ENCODE results near the gene TNKS1BP1. TPM values are rescaled to one million over a fixed set of nuclear protein-coding genes. Genes with fewer than 3 reads are reported as not detected.

Gene TNKS1BP1
- total RNA-seq, 4 donors from 2014 or later, result 119 to 162 (median 137) TPM

- no peak for TF ChIP-seq CTCF (IDR thresholded peaks at IDR 0.05)
- peak; percentile 55 for ATAC-seq (ENCODE audit: low FRiP score)
Measured at GRCh38 chr11:57322256-57323166, 2.2 kb downstream of the TNKS1BP1 start.

GRCh38 chr11:57321388-57322255, 3.1 kb downstream of the TNKS1BP1 start:
- ATAC-seq (ENCODE audit: low FRiP score), result peak; percentile 0
- TF ChIP-seq CTCF (IDR thresholded peaks at IDR 0.05), result no peak
- no peak for DNase-seq (ENCODE audit: low spot score)

More at GRCh38 chr11:57322256-57323166, 2.2 kb downstream of the TNKS1BP1 start:
- peak; percentile 69 for DNase-seq (ENCODE audit: low spot score)

- ATAC-seq (ENCODE audit: low FRiP score), result no peak
- TF ChIP-seq CTCF (IDR thresholded peaks at IDR 0.05), result no peak
Measured at GRCh38 chr11:57320719-57321387, 3.9 kb downstream of the TNKS1BP1 start.

GRCh38 chr11:57320067-57320718, 4.6 kb downstream of the TNKS1BP1 start:
- TF ChIP-seq CTCF (IDR thresholded peaks at IDR 0.05), result no peak
- DNase-seq (ENCODE audit: low spot score) (no peak), ATAC-seq (ENCODE audit: low FRiP score) (no peak)

More at GRCh38 chr11:57320719-57321387, 3.9 kb downstream of the TNKS1BP1 start:
- no peak for DNase-seq (ENCODE audit: low spot score)

- no peak for DNase-seq (ENCODE audit: low spot score)
- no peak for TF ChIP-seq CTCF (IDR thresholded peaks at IDR 0.05)
- ATAC-seq (ENCODE audit: low FRiP score), result no peak
Measured at GRCh38 chr11:57318178-57318577, 6.6 kb downstream of the TNKS1BP1 start.

GRCh38 chr11:57316017-57316416, 8.7 kb downstream of the TNKS1BP1 start:
- DNase-seq (ENCODE audit: low spot score) (no peak), ATAC-seq (ENCODE audit: low FRiP score) (no peak)
- TF ChIP-seq CTCF (IDR thresholded peaks at IDR 0.05), result no peak

All from omental fat pad (tissue), 4 donors.